GM18520 (cell line): ENCODE measurements around the gene TPCN1.

Experiments
- ATAC-seq: cut with Tn5 transposase; IDR thresholded peaks from one replicate; pipeline ENCODE4 v1.9.1; 2021; ENCODE audit not compliant: unreplicated experiment

Gene TPCN1

GRCh38 chr12:113221181-113221996, at the start of gene TPCN1:
TSS of gene TPCN1 (plus strand) at chr12:113221464. CDS start at chr12:113226853, 5,389 bp downstream.
- ATAC-seq: peak; percentile 91

GRCh38 chr12:113171543-113171942, 49.7 kb upstream of the TPCN1 start:
- no peak for ATAC-seq

- no peak for ATAC-seq
Measured at GRCh38 chr12:113172185-113172584, 49.1 kb upstream of the TPCN1 start.

- ATAC-seq: no peak
Measured at GRCh38 chr12:113173081-113173698, 48.1 kb upstream of the TPCN1 start.

- no peak for ATAC-seq
Measured at GRCh38 chr12:113174461-113175384, 46.5 kb upstream of the TPCN1 start.

GRCh38 chr12:113179023-113179422, 42.2 kb upstream of the TPCN1 start:
- no peak for ATAC-seq

GRCh38 chr12:113180333-113180732, 40.9 kb upstream of the TPCN1 start:
- no peak for ATAC-seq

- ATAC-seq: no peak
Measured at GRCh38 chr12:113181975-113182374, 39.3 kb upstream of the TPCN1 start.

- no peak for ATAC-seq
Measured at GRCh38 chr12:113183030-113183589, 38.2 kb upstream of the TPCN1 start.

- peak; percentile 34 for ATAC-seq
Measured at GRCh38 chr12:113184098-113184899, 37.0 kb upstream of the TPCN1 start.

- ATAC-seq: peak; percentile 47
Measured at GRCh38 chr12:113184900-113185179, 36.4 kb upstream of the TPCN1 start.

GRCh38 chr12:113185180-113186032, 35.9 kb upstream of the TPCN1 start, which contains the start of the genes DDX54 and RITA1:
TSS of gene DDX54 (minus strand) at chr12:113185478. CDS start at chr12:113185451, 27 bp downstream.
TSS of gene RITA1 (plus strand) at chr12:113185721. CDS start at chr12:113186747, 1,026 bp downstream.
- peak; percentile 36 for ATAC-seq

GRCh38 chr12:113186033-113186365, 35.3 kb upstream of the TPCN1 start:
- ATAC-seq: no peak

GRCh38 chr12:113186666-113187325, 34.5 kb upstream of the TPCN1 start:
- ATAC-seq: no peak

GRCh38 chr12:113189361-113189760, 31.9 kb upstream of the TPCN1 start:
- ATAC-seq: no peak

- ATAC-seq: no peak
Measured at GRCh38 chr12:113190761-113191160, 30.5 kb upstream of the TPCN1 start.

GRCh38 chr12:113191227-113191626, 30.0 kb upstream of the TPCN1 start:
- ATAC-seq: no peak

- ATAC-seq: no peak
Measured at GRCh38 chr12:113194971-113195391, 26.3 kb upstream of the TPCN1 start.

- no peak for ATAC-seq
Measured at GRCh38 chr12:113195598-113195997, 25.7 kb upstream of the TPCN1 start.
